ENCODE results near the gene TMC5.
A peak's percentile ranks its signal among the peaks of the same experiment; 100 is the strongest.

GRCh38 chr16:19528666-19529065, 111.0 kb downstream of the TMC5 start:
- TF ChIP-seq RAD21 (IDR thresholded peaks at IDR 0.05; ENCODE audit: low read length) (no peak), CEBPB (IDR thresholded peaks at IDR 0.05; ENCODE audit: low read depth, low read length) (peak; percentile 47), CTCF (conservative IDR thresholded peaks at IDR 0.05; ENCODE audit: low read depth, low read length) (no peak), POLR2A (IDR thresholded peaks at IDR 0.05; ENCODE audit: low read depth, low read length) (no peak), BHLHE40 (IDR thresholded peaks at IDR 0.05; ENCODE audit: low read depth, low read length) (no peak), MXI1 (IDR thresholded peaks at IDR 0.05; ENCODE audit: borderline replicate concordance, low read depth, low read length) (no peak), ELK1 (IDR thresholded peaks at IDR 0.05; ENCODE audit: borderline replicate concordance, low read depth, low read length) (no peak)

Measured in IMR-90 (cell line).